ENCODE results near the gene PRDM15. TPM values are rescaled to one million over a fixed set of nuclear protein-coding genes. Genes with fewer than 3 reads are reported as not detected.

PRDM15 gene
- total and polyA plus RNA-seq, 2 experiments from 2014 or later: 3.0 to 10.6 TPM

GRCh38 chr21:41901782-41902181, 22.6 kb upstream of the PRDM15 start:
- peaks cover 37% of the 10 kb centered on the region for H3K4me1 Mint-ChIP-seq
- TF ChIP-seq REST (IDR thresholded peaks at IDR 0.05; ENCODE audit: unreplicated experiment): no peak
- no peak for TF ChIP-seq EZH2phosphoT487 (IDR thresholded peaks at IDR 0.05; ENCODE audit: unreplicated experiment)

GRCh38 chr21:41901099-41901498, 22.0 kb upstream of the PRDM15 start:
- H3F3A ChIP-seq (replicated peaks; ENCODE audit: low read depth): no peaks in the 10 kb centered on the region
- H4K20me1 ChIP-seq (replicated peaks; ENCODE audit: insufficient read depth): no peaks in the 10 kb centered on the region
- H2AFZ ChIP-seq: no peak overlapping the region
- peaks cover 3% of the 10 kb centered on the region for H3K27me3 Mint-ChIP-seq (ENCODE audit: insufficient read depth, low read depth, poor library complexity)
- no peaks in the 10 kb centered on the region for H3K9me3 Mint-ChIP-seq
- no peak overlapping the region for H3K4me3 Mint-ChIP-seq
- H3K4me2 ChIP-seq: no peak overlapping the region
- peaks cover 8% of the 10 kb centered on the region for H3K36me3 Mint-ChIP-seq (ENCODE audit: low read depth)
- no peak overlapping the region for H3K27ac ChIP-seq (ENCODE audit: low read depth)
- no peaks in the 10 kb centered on the region for H3K27me3 ChIP-seq (ENCODE audit: insufficient read depth)
- H3K79me2 ChIP-seq (replicated peaks; ENCODE audit: insufficient read depth): no peaks in the 10 kb centered on the region
- no peak overlapping the region for H3K4me3 ChIP-seq
- no peaks in the 10 kb centered on the region for H3K9me2 ChIP-seq (ENCODE audit: insufficient read depth)
- peaks cover 44% of the 10 kb centered on the region for H3K4me1 Mint-ChIP-seq
- H3K36me3 ChIP-seq (ENCODE audit: insufficient read depth): no peaks in the 10 kb centered on the region
- DNase-seq (ENCODE audit: low spot score) (no peak), ATAC-seq (no peak)
- no peak overlapping the region for H3K27ac Mint-ChIP-seq
- H3K4me1 ChIP-seq (ENCODE audit: insufficient read depth): peaks cover 13% of the 10 kb centered on the region
- TF ChIP-seq CTCF (conservative IDR thresholded peaks at IDR 0.05; ENCODE audit: low read depth in 2 of 2): no peak
- TF ChIP-seq REST (IDR thresholded peaks at IDR 0.05; ENCODE audit: unreplicated experiment): no peak
- no peak for TF ChIP-seq JUNB (IDR thresholded peaks at IDR 0.05; ENCODE audit: unreplicated experiment)
- no peak for TF ChIP-seq STAT1 (IDR thresholded peaks at IDR 0.05; ENCODE audit: unreplicated experiment)
- no peak for TF ChIP-seq POLR2AphosphoS5 (IDR thresholded peaks at IDR 0.05; ENCODE audit: low read depth)
- TF ChIP-seq EZH2 (IDR thresholded peaks at IDR 0.05; ENCODE audit: low read depth, unreplicated experiment): no peak
- no peak for TF ChIP-seq NANOG (IDR thresholded peaks at IDR 0.05; ENCODE audit: borderline replicate concordance)
- TF ChIP-seq ZNF331 (CRISPR knock-in tag; IDR thresholded peaks at IDR 0.05; ENCODE audit: low read depth): no peak
- no peak for TF ChIP-seq EZH2phosphoT487 (IDR thresholded peaks at IDR 0.05; ENCODE audit: unreplicated experiment)
- TF ChIP-seq CREB1 (CRISPR knock-in tag; IDR thresholded peaks at IDR 0.05; ENCODE audit: low read depth): no peak

More at GRCh38 chr21:41901782-41902181, 22.6 kb upstream of the PRDM15 start:
- Histone ChIP-seq H3K9me2 (ENCODE audit: insufficient read depth) (no peaks in the 10 kb centered on the region), H3K36me3 (ENCODE audit: insufficient read depth) (no peaks in the 10 kb centered on the region), H3K4me3 (no peak overlapping the region), H3K79me2 (replicated peaks; ENCODE audit: insufficient read depth) (no peaks in the 10 kb centered on the region), H3K27ac (ENCODE audit: low read depth) (no peak overlapping the region), H3K4me2 (no peak overlapping the region), H3K4me1 (ENCODE audit: insufficient read depth) (peaks cover 13% of the 10 kb centered on the region), H3F3A (replicated peaks; ENCODE audit: low read depth) (no peaks in the 10 kb centered on the region), H2AFZ (no peak overlapping the region), H4K20me1 (replicated peaks; ENCODE audit: insufficient read depth) (no peaks in the 10 kb centered on the region), H3K27me3 (ENCODE audit: insufficient read depth) (no peaks in the 10 kb centered on the region)
- H3K27ac Mint-ChIP-seq: no peak overlapping the region
- H3K36me3 Mint-ChIP-seq (ENCODE audit: low read depth): peaks cover 9% of the 10 kb centered on the region
- ATAC-seq: no peak
- no peaks in the 10 kb centered on the region for H3K9me3 Mint-ChIP-seq
- H3K4me3 Mint-ChIP-seq: no peak overlapping the region
- DNase-seq (ENCODE audit: low spot score): no peak
- peaks cover 3% of the 10 kb centered on the region for H3K27me3 Mint-ChIP-seq (ENCODE audit: insufficient read depth, low read depth, poor library complexity)

All from GM23338 (cell line).